Naive thymus-derived CD4-positive, alpha-beta T cell (primary cell): ENCODE data around the gene BRD3OS. TPM values are rescaled to one million over a fixed set of nuclear protein-coding genes. Genes with fewer than 3 reads are reported as not detected.
A peak's percentile ranks its signal among the peaks of the same experiment; 100 is the strongest.

Experiments used
- ATAC-seq: fragments of 150-1000 bp; cut with Tn5 transposase; 2 replicates; pipeline ENCODE4 v1.10.0; 2021; ENCODE audit warnings: mild to moderate bottlenecking, moderate library complexity
- CTCF ChIA-PET: fragments of 350-600 bp; sonication (Branson Sonifier 250); formaldehyde crosslinking; loops from one replicate; lab custom pipeline; 2021; ENCODE audit warnings: antibody characterized with exemption; lab: Charles Lee
- POLR2A ChIA-PET: fragments of 350-600 bp; sonication (Branson Sonifier 250); formaldehyde crosslinking; loops from one replicate; lab custom pipeline; 2021; ENCODE audit warnings: antibody characterized with exemption, inconsistent platforms; lab: Charles Lee
- DNase-seq, 9 donors: peaks; one replicate each; pipeline versions ENCODE4 v3.0.0 to v3.0.0-alpha.2; 2020 to 2022; ENCODE audit warnings: mixed read lengths in 1 of 9
- H3K27ac ChIP-seq: one replicate; pipeline ENCODE4 v1.7.0; 2013; ENCODE audit warnings: mild to moderate bottlenecking, low read depth, low read length, moderate library complexity
- H3K27me3 ChIP-seq, 2 donors: one replicate each; pipeline ENCODE4 v1.7.0; 2013; ENCODE audit warnings: low read length in 2 of 2, mild to moderate bottlenecking in 2 of 2, moderate library complexity in 2 of 2; ENCODE audit not compliant: control insufficient read depth in 2 of 2, insufficient read depth in 2 of 2
- H3K36me3 ChIP-seq, 3 experiments: 1 replicate in 2 of 3; 2 replicates in 1 of 3; pipeline ENCODE4 v1.7.0; 2013; ENCODE audit warnings: low read length in 3 of 3, mild to moderate bottlenecking in 3 of 3, moderate library complexity in 1 of 3; ENCODE audit not compliant: insufficient read depth in 3 of 3, control insufficient read depth in 2 of 3
- H3K4me1 ChIP-seq, 2 donors: one replicate each; pipeline ENCODE4 v1.7.0; 2013; ENCODE audit warnings: low read length in 2 of 2, mild to moderate bottlenecking in 2 of 2, moderate library complexity in 1 of 2; ENCODE audit not compliant: control insufficient read depth in 2 of 2, insufficient read depth in 2 of 2
- H3K4me3 ChIP-seq: 2 replicates; pipeline ENCODE4 v1.7.0; 2013; ENCODE audit warnings: mild to moderate bottlenecking, low read length
- H3K9me3 ChIP-seq, 3 experiments: 1 replicate in 2 of 3; 2 replicates in 1 of 3; pipeline ENCODE4 v1.7.0; 2013; ENCODE audit warnings: low read length in 3 of 3; ENCODE audit not compliant: control insufficient read depth in 2 of 3
- H3K27ac Mint-ChIP-seq, 9 donors: one replicate each; pipeline ENCODE4 v1.8.0; 2020 to 2022; ENCODE audit warnings: mixed read lengths in 9 of 9, mild to moderate bottlenecking in 8 of 9, moderate library complexity in 5 of 9, inconsistent platforms in 2 of 9
- H3K27me3 Mint-ChIP-seq, 5 donors: one replicate each; pipeline ENCODE4 v1.8.0; 2021 to 2022; ENCODE audit warnings: mixed read lengths in 5 of 5, mild to moderate bottlenecking in 1 of 5
- H3K36me3 Mint-ChIP-seq, 5 donors: one replicate each; pipeline ENCODE4 v1.8.0; 2020 to 2022; ENCODE audit warnings: mixed read lengths in 5 of 5, mild to moderate bottlenecking in 3 of 5, inconsistent platforms in 1 of 5
- H3K4me1 Mint-ChIP-seq, 7 donors: one replicate each; pipeline ENCODE4 v1.8.0; 2020 to 2022; ENCODE audit warnings: mixed read lengths in 7 of 7, mild to moderate bottlenecking in 3 of 7, inconsistent platforms in 1 of 7
- H3K4me3 Mint-ChIP-seq, 10 donors: one replicate each; pipeline ENCODE4 v1.8.0; 2020 to 2022; ENCODE audit warnings: mild to moderate bottlenecking in 10 of 10, mixed read lengths in 10 of 10, moderate library complexity in 6 of 10, inconsistent platforms in 2 of 10
- H3K9me3 Mint-ChIP-seq, 11 donors: one replicate each; pipeline ENCODE4 v1.8.0; 2020 to 2022; ENCODE audit warnings: mixed read lengths in 11 of 11, mild to moderate bottlenecking in 4 of 11, inconsistent platforms in 1 of 11, moderate library complexity in 1 of 11
- intact Hi-C, 2 donors: fragments of 100-400 bp; cut with micrococcal nuclease; formaldehyde crosslinking; loops; one replicate each; pipeline ENCODE4 v1.15.1; 2023
- polyA plus RNA-seq, 2 donors: library from polyadenylated mRNA; unstranded; fragments of 300-500 nt; fragmentation: Illumina TruSeq; gene quantifications; one replicate each; pipeline ENCODE4 v1.2.3, GENCODE V29; 2021
- total RNA-seq, 6 experiments: library from RNA in 5 of 6; stranded (reverse) in 5 of 6; gene quantifications; 1 replicate in 5 of 6; 2 replicates in 1 of 6; pipeline ENCODE4 v1.2.3 and lab custom pipeline; 2021 to 2026

Gene BRD3OS
- 10 to 100 TPM in 3 of 5 experiments, 1 to 10 TPM in 2; 8.3 to 19.3 (median 12.7) TPM for total RNA-seq
- 10 to 100 TPM; 22.1 to 28.1 TPM for polyA plus RNA-seq
- total RNA-seq (lab: John Stamatoyannopoulos, UW) = 10.2 reads per million, percentile 36 among the genes with 10 or more reads in this experiment

- Histone ChIP-seq H3K27ac (peak within 1 kb of the TSS; percentile 75), H3K27me3 (no peaks in the 10 kb centered on the region), H3K4me1 (peaks cover 5 to 7% of the 10 kb centered on the region in 2 donors), H3K36me3 (peaks cover 0 to 3% (median 0%) of the 10 kb centered on the region in 3 experiments), H3K4me3 (peak within 1 kb of the TSS; percentile 89), H3K9me3 (no peaks in the 10 kb centered on the region)
- ATAC-seq (peak; percentile 98), DNase-seq (peak; percentile 80 to 95 (median 91))
- Mint-ChIP-seq H3K27me3 (no peaks in the 10 kb centered on the region), H3K9me3 (no peaks in the 10 kb centered on the region), H3K4me3 (peak within 1 kb of the TSS; percentile 61 to 85 (median 80)), H3K4me1 (peaks cover 0 to 21% (median 12%) of the 10 kb centered on the region in 7 donors), H3K36me3 (peaks cover 0 to 6% (median 0%) of the 10 kb centered on the region in 5 donors), H3K27ac (peak within 1 kb of the TSS; percentile 48 to 86 (median 78))
- POLR2A ChIA-PET = interaction anchor here (0.5 to 4.2 kb wide), 6 partner anchors 20 to 140 kb away, joined by 3 to 18 read pairs (median 3); partner anchors contain the start of genes RNU6ATAC and WDR5
- intact Hi-C loops = loop anchor here (1.0 to 10.0 kb wide), 8 partner anchors 33 to 1880 kb away; partner anchors contain the start of genes BRD3 (in 2 of the 2), RNU6ATAC (in 2 of the 2), VAV2 (in 2 of the 2) and CACFD1 (in 1 of the 2)
- CTCF ChIA-PET = interaction anchor here (2.9 kb wide), 1 partner anchor 31 kb away, joined by 14 read pairs; no protein-coding TSS in a partner anchor
These were observed at the start of gene BRD3OS for GRCh38 chr9:134024828-134025605. TSS of gene BRD3OS (plus strand) at chr9:134025481. CDS start at chr9:134026748, 1,267 bp downstream.

GRCh38 chr9:133975511-133975910 lies 49.8 kb upstream of the BRD3OS start:
- Mint-ChIP-seq H3K4me3 (no peak overlapping the region), H3K4me1 (peaks cover 0 to 8% (median 0%) of the 10 kb centered on the region in 7 donors), H3K9me3 (no peaks in the 10 kb centered on the region), H3K27me3 (no peaks in the 10 kb centered on the region), H3K27ac (no peak overlapping the region), H3K36me3 (no peaks in the 10 kb centered on the region)
- intact Hi-C loops = no loop called here
- H3K9me3 ChIP-seq = no peaks in the 10 kb centered on the region
- ChIA-PET POLR2A (no interaction called here), CTCF (no interaction called here)
- H3K4me3 ChIP-seq = no peak overlapping the region
- ATAC-seq (no peak), DNase-seq (no peak)
- H3K27ac ChIP-seq = no peak overlapping the region
- H3K4me1 ChIP-seq = no peaks in the 10 kb centered on the region
- H3K27me3 ChIP-seq = no peaks in the 10 kb centered on the region
- H3K36me3 ChIP-seq = no peaks in the 10 kb centered on the region

- ChIA-PET POLR2A (no interaction called here), CTCF (no interaction called here)
- H3K27me3 ChIP-seq = no peaks in the 10 kb centered on the region
- Mint-ChIP-seq H3K36me3 (no peaks in the 10 kb centered on the region), H3K9me3 (no peaks in the 10 kb centered on the region), H3K4me3 (no peak overlapping the region), H3K4me1 (peaks cover 0 to 8% (median 0%) of the 10 kb centered on the region in 7 donors), H3K27ac (no peak overlapping the region), H3K27me3 (no peaks in the 10 kb centered on the region)
- no peak for ATAC-seq
- no peak overlapping the region for H3K4me3 ChIP-seq
- intact Hi-C loops = no loop called here
- H3K9me3 ChIP-seq = no peaks in the 10 kb centered on the region
- H3K4me1 ChIP-seq = no peaks in the 10 kb centered on the region
- DNase-seq = no peak
- no peaks in the 10 kb centered on the region for H3K36me3 ChIP-seq
- H3K27ac ChIP-seq = no peak overlapping the region
These were observed 49.0 kb upstream of the BRD3OS start for GRCh38 chr9:133976191-133976861.

- no peaks in the 10 kb centered on the region for H3K4me1 ChIP-seq
- no peak overlapping the region for H3K27ac ChIP-seq
- Mint-ChIP-seq H3K4me1 (peaks cover 0 to 8% (median 0%) of the 10 kb centered on the region in 7 donors), H3K27me3 (no peaks in the 10 kb centered on the region), H3K27ac (no peak overlapping the region), H3K4me3 (no peak overlapping the region), H3K9me3 (no peaks in the 10 kb centered on the region), H3K36me3 (no peaks in the 10 kb centered on the region)
- DNase-seq (no peak), ATAC-seq (no peak)
- ChIA-PET POLR2A (no interaction called here), CTCF (no interaction called here)
- intact Hi-C loops = no loop called here
- H3K36me3 ChIP-seq = no peaks in the 10 kb centered on the region
- H3K9me3 ChIP-seq = no peaks in the 10 kb centered on the region
- H3K27me3 ChIP-seq = no peaks in the 10 kb centered on the region
- no peak overlapping the region for H3K4me3 ChIP-seq
These were observed 48.4 kb upstream of the BRD3OS start for GRCh38 chr9:133976887-133977286.

- Histone ChIP-seq H3K9me3 (no peaks in the 10 kb centered on the region), H3K27ac (no peak overlapping the region), H3K27me3 (no peaks in the 10 kb centered on the region), H3K36me3 (no peaks in the 10 kb centered on the region), H3K4me1 (no peaks in the 10 kb centered on the region), H3K4me3 (no peak overlapping the region)
- Mint-ChIP-seq H3K27me3 (no peaks in the 10 kb centered on the region), H3K27ac (no peak overlapping the region), H3K36me3 (no peaks in the 10 kb centered on the region), H3K4me3 (no peak overlapping the region), H3K4me1 (peaks cover 0 to 8% (median 0%) of the 10 kb centered on the region in 7 donors), H3K9me3 (no peaks in the 10 kb centered on the region)
- ChIA-PET CTCF (interaction anchor here (1.1 kb wide), 1 partner anchor 16 kb away, joined by 3 read pairs; no protein-coding TSS in a partner anchor), POLR2A (no interaction called here)
- DNase-seq = no peak
- no peak for ATAC-seq
- intact Hi-C loops = no loop called here
These were observed 47.7 kb upstream of the BRD3OS start for GRCh38 chr9:133977421-133978201.

- no peaks in the 10 kb centered on the region for H3K27me3 ChIP-seq
- H3K27ac Mint-ChIP-seq = no peak overlapping the region
- no peaks in the 10 kb centered on the region for H3K36me3 ChIP-seq
- DNase-seq = no peak
- ChIA-PET CTCF (interaction anchor here (1.1 kb wide), 1 partner anchor 15 kb away, joined by 3 read pairs; no protein-coding TSS in a partner anchor), POLR2A (no interaction called here)
- intact Hi-C loops = no loop called here
- no peak for ATAC-seq
- no peaks in the 10 kb centered on the region for H3K4me1 ChIP-seq
- no peaks in the 10 kb centered on the region for H3K9me3 Mint-ChIP-seq
- no peak overlapping the region for H3K27ac ChIP-seq
- H3K36me3 Mint-ChIP-seq = no peaks in the 10 kb centered on the region
- peaks cover 0 to 5% (median 0%) of the 10 kb centered on the region in 7 donors for H3K4me1 Mint-ChIP-seq
- no peaks in the 10 kb centered on the region for H3K27me3 Mint-ChIP-seq
- H3K4me3 ChIP-seq = no peak overlapping the region
- H3K4me3 Mint-ChIP-seq = no peak overlapping the region
- no peaks in the 10 kb centered on the region for H3K9me3 ChIP-seq
These were observed 46.9 kb upstream of the BRD3OS start for GRCh38 chr9:133978226-133978898.
